Vagina (tissue), 2 donors: Measurements from ENCODE around the gene TEX13A. TPM values are rescaled to one million over a fixed set of nuclear protein-coding genes. Genes with fewer than 3 reads are reported as not detected.
"Not testable (repeated sequence)": the region's sequence is repeated elsewhere in the genome, so short reads cannot be mapped to it uniquely, and the experiment has no call there.

Source experiments
- DNase-seq, 2 donors: peaks; one replicate each; pipeline ENCODE4 v3.0.0-alpha.2; 2017; ENCODE audit errors: extremely low spot score in 2 of 2
- H3K27ac ChIP-seq: fragments of 200-600 bp; sonication (generic); one replicate; pipeline ENCODE4 v1.5.1; 2019
- H3K27me3 ChIP-seq: fragments of 200-600 bp; sonication (generic); one replicate; pipeline ENCODE4 v1.5.1; 2019
- H3K36me3 ChIP-seq, 2 donors: fragments of 200-600 bp; sonication (generic); one replicate each; pipeline ENCODE4 v1.5.1; 2017 to 2019
- H3K4me1 ChIP-seq: fragments of 200-600 bp; sonication (generic); one replicate; pipeline ENCODE4 v1.5.1; 2019
- H3K4me3 ChIP-seq, 2 donors: fragments of 200-600 bp; sonication (generic); 1 replicate in 1 of 2; 2 replicates in 1 of 2; pipeline ENCODE4 v1.5.1; 2016 to 2019
- H3K9me3 ChIP-seq: fragments of 200-600 bp; sonication (generic); one replicate; pipeline ENCODE4 v1.5.1; 2019
- POLR2A ChIP-seq, 2 donors: fragments of 450-650 bp; IDR thresholded peaks; one replicate each; pipeline ENCODE4 v1.6.1; 2017; ENCODE audit warnings: antibody characterized with exemption in 2 of 2, mild to moderate bottlenecking in 2 of 2, moderate library complexity in 2 of 2
- POLR2AphosphoS5 ChIP-seq, 2 donors: sonication (generic); formaldehyde crosslinking; IDR thresholded peaks; one replicate each; pipeline ENCODE4 v1.9.0; 2017; ENCODE audit warnings: antibody characterized with exemption in 2 of 2, mild to moderate bottlenecking in 2 of 2, low read depth in 1 of 2; ENCODE audit not compliant: insufficient read depth in 1 of 2
- intact Hi-C: fragments of 100-400 bp; cut with DNase I; formaldehyde crosslinking; loops from one replicate; pipeline ENCODE4 v1.15.1; 2023
- total RNA-seq: library from RNA; depleted of rRNA; stranded (reverse); fragments of >200 nt; gene quantifications from one replicate; pipeline ENCODE4 v1.2.3, GENCODE V29; 2016
- TF ChIP-seq, protein P1 (sequence below), 3 experiments: fragments of 450-650 bp in 2 of 3; fragments of 200-600 bp in 1 of 3; sonication (generic) in 1 of 3; IDR thresholded peaks; one replicate each; pipeline ENCODE4 v1.5.1; 2017 to 2019; ENCODE audit warnings: antibody characterized with exemption in 3 of 3, mild to moderate bottlenecking in 2 of 3, moderate library complexity in 2 of 3

Gene TEX13A
- total RNA-seq, 1 donor from 2014 or later = not detected

DNA sequence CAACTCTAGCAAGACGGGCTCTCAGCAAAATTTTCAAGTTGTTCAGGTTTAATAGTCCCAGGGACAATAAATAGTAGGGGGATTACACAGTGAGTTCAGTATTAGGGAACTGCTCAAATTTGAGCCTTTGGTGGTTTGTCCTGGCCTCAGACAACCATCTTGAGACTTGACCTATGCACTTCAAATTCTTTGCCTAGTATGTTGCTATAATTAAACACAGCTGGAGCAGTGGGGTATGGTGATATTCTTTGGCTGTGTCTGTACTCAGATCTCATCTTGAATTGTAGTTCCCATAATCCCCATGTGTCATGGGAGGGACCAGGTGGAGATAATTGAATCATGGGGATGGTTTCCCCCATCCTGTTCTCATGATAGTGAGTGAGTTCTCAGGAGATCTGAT is 43.3 kb upstream of the TEX13A start:
- intact Hi-C loops = no loop called here
- no peaks in the 10 kb centered on the region for H3K4me1 ChIP-seq
- H3K27me3 ChIP-seq = no peaks in the 10 kb centered on the region
- no peak overlapping the region for H3K27ac ChIP-seq
- DNase-seq = no peak
- no peaks in the 10 kb centered on the region for H3K9me3 ChIP-seq
- no peak overlapping the region for H3K4me3 ChIP-seq
- no peak for TF ChIP-seq POLR2AphosphoS5 (IDR thresholded peaks at IDR 0.05; ENCODE audit: insufficient read depth in 1 of 2, low read depth in 1 of 2)
- TF ChIP-seq POLR2A (IDR thresholded peaks at IDR 0.05) = no peak
- TF ChIP-seq, protein P1, sequence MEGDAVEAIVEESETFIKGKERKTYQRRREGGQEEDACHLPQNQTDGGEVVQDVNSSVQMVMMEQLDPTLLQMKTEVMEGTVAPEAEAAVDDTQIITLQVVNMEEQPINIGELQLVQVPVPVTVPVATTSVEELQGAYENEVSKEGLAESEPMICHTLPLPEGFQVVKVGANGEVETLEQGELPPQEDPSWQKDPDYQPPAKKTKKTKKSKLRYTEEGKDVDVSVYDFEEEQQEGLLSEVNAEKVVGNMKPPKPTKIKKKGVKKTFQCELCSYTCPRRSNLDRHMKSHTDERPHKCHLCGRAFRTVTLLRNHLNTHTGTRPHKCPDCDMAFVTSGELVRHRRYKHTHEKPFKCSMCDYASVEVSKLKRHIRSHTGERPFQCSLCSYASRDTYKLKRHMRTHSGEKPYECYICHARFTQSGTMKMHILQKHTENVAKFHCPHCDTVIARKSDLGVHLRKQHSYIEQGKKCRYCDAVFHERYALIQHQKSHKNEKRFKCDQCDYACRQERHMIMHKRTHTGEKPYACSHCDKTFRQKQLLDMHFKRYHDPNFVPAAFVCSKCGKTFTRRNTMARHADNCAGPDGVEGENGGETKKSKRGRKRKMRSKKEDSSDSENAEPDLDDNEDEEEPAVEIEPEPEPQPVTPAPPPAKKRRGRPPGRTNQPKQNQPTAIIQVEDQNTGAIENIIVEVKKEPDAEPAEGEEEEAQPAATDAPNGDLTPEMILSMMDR (IDR thresholded peaks at IDR 0.05) = no peak
- H3K36me3 ChIP-seq = no peaks in the 10 kb centered on the region

DNA sequence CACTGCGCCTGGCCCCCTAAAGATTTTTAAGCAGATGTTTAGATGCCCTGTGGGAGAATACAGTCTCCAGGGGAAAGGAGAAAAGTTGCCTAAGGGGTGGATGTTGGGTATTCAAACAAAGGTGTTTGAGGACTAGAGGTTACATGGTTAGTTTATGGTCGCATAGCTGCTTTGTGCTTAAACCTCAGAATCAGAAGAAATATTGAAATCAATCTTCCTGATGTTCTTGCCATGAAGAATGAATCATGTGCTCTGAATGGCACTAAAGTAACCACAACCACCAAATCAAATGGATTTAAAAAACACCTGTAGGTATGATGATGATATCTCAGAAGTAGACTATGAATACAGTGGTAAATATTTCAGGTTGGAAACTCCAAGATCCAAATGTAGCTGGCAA is 42.7 kb upstream of the TEX13A start:
- Histone ChIP-seq H3K4me3 (no peak overlapping the region), H3K27ac (no peak overlapping the region), H3K4me1 (no peaks in the 10 kb centered on the region), H3K27me3 (no peaks in the 10 kb centered on the region), H3K9me3 (no peaks in the 10 kb centered on the region), H3K36me3 (no peaks in the 10 kb centered on the region)
- no peak for TF ChIP-seq POLR2AphosphoS5 (IDR thresholded peaks at IDR 0.05; ENCODE audit: insufficient read depth in 1 of 2, low read depth in 1 of 2)
- TF ChIP-seq, protein P1 (IDR thresholded peaks at IDR 0.05) = no peak
- no peak for TF ChIP-seq POLR2A (IDR thresholded peaks at IDR 0.05)
- intact Hi-C loops = no loop called here
- DNase-seq = no peak

DNA sequence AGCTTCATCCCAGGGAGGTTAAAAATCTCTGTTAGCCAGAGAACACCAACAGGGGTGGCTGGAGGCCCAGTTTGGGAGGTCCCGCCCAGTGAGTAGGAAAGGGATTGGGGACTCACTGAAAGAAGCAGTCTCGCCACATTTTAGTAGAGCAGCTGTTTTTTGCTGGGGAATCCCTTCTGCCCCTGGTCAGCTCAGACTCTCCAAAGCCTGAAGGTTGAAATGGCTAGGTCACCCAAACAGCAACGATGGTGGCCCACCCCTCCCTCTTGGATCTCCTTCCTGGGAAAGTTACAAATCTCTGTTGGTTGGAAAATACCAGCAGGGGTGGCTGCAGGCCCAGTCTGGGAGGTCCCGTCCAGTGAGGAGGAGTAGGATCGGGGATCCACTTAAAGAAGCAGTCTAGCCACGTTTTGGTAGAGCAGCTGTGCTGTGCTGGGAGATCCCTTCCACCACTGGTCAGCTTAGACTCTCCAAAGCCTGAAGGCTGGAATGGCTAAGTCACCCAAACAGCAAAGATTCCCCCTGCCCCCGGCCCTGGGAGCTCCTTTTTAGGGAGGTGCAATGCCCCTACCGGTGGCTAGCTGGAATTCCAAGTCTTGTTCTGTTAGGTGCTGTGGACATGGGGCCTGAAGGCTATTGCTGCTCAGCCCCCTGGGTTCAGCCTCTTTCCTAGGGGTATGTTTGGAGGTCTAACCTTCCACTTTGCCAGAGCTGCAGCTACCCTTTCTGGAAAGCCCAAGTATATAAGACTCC is 40.0 kb upstream of the TEX13A start:
- no peaks in the 10 kb centered on the region for H3K4me1 ChIP-seq
- TF ChIP-seq, protein P1 (IDR thresholded peaks at IDR 0.05) = no peak
- TF ChIP-seq POLR2AphosphoS5 (IDR thresholded peaks at IDR 0.05; ENCODE audit: insufficient read depth in 1 of 2, low read depth in 1 of 2) = no peak
- TF ChIP-seq POLR2A (IDR thresholded peaks at IDR 0.05) = no peak

DNA sequence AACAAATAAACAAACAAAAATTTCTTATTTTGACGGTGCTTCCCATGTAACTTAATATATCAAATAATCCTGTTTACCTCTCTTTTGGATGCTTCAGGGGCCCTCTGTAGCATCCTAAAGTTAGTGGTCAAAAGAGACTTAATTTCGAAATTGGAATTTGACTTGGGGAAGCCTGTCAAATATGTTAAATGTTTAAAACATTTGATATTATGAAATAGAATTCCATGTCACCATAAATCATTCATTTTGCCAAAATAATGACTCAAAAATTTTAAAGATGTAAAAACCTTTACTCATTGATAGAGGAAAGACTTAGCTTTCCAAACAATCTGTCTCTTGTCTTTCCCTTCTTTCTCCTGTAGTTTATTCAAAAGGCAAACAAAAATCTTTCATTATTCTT is 20.6 kb upstream of the TEX13A start:
- no peaks in the 10 kb centered on the region for H3K9me3 ChIP-seq
- no peaks in the 10 kb centered on the region for H3K4me1 ChIP-seq
- intact Hi-C loops = no loop called here
- no peak overlapping the region for H3K27ac ChIP-seq
- H3K27me3 ChIP-seq = no peaks in the 10 kb centered on the region
- no peak overlapping the region for H3K4me3 ChIP-seq
- no peaks in the 10 kb centered on the region for H3K36me3 ChIP-seq
- DNase-seq = no peak
- TF ChIP-seq POLR2AphosphoS5 (IDR thresholded peaks at IDR 0.05; ENCODE audit: insufficient read depth in 1 of 2, low read depth in 1 of 2) = no peak

More for the DNA sequence above, 40.0 kb upstream of the TEX13A start:
- DNase-seq = no peak
- no peaks in the 10 kb centered on the region for H3K9me3 ChIP-seq
- no peak overlapping the region for H3K4me3 ChIP-seq
- no peaks in the 10 kb centered on the region for H3K27me3 ChIP-seq
- intact Hi-C loops = no loop called here
- H3K36me3 ChIP-seq = no peaks in the 10 kb centered on the region
- no peak overlapping the region for H3K27ac ChIP-seq

DNA sequence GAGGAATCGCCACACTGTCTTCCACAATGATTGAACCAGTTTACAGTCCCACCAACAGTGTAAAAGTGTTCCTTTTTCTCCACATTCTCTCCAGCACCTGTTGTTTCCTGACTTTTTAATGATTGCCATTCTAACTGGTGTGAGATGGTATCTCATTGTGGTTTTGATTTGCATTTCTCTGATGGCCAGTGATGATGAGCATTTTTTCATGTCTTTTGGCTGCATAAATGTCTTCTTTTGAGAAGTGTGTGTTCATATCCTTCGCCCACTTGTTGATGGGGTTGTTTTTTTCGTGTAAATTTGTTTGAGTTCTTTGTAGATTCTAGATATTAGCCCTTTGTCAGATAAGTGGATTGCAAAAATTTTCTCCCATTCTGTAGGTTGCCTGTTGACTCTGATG is 16.9 kb upstream of the TEX13A start:
- H3K36me3 ChIP-seq, H3K4me1 ChIP-seq, H3K4me3 ChIP-seq, H3K27ac ChIP-seq, H3K9me3 ChIP-seq, intact Hi-C loops, H3K27me3 ChIP-seq, DNase-seq: not testable (repeated sequence)

DNA sequence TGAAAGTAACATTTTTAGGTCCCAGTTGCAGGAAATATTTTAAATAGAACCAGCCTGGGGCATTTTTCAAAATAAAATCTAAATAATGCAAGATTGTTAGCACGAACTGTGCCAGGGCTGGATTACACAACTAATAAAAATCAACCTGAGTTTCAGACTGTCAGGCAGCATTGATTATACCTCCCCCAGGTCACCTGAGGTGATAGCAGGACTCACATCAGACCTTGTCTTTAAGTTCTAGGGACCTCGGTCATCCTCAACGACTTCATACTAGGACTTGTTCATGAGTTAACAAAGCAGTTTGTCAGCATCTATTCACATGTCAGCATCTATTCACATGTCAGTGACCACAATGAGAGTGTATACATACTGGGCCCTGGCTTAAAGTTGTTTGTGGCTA is 8.7 kb upstream of the TEX13A start:
- Histone ChIP-seq H3K9me3 (no peaks in the 10 kb centered on the region), H3K4me1 (no peaks in the 10 kb centered on the region), H3K27me3 (no peaks in the 10 kb centered on the region), H3K27ac (no peak overlapping the region), H3K4me3 (no peak overlapping the region), H3K36me3 (no peaks in the 10 kb centered on the region)
- no peak for DNase-seq
- intact Hi-C loops = no loop called here
- TF ChIP-seq POLR2A (IDR thresholded peaks at IDR 0.05) = no peak
- TF ChIP-seq, protein P1 (IDR thresholded peaks at IDR 0.05) = no peak
- TF ChIP-seq POLR2AphosphoS5 (IDR thresholded peaks at IDR 0.05; ENCODE audit: insufficient read depth in 1 of 2, low read depth in 1 of 2) = no peak
